Caki2 (cell line): ENCODE measurements around the gene APOA1. TPM values are rescaled to one million over a fixed set of nuclear protein-coding genes. Genes with fewer than 3 reads are reported as not detected.

Experiments
- DNase-seq: peaks from one replicate; pipeline ENCODE4 v3.0.0-alpha.2; 2015; ENCODE audit warnings: low read depth
- in situ Hi-C: cut with HindIII; loops from 2 replicates; pipeline ENCODE4 v1.10.0; 2016; ENCODE audit warnings: low sequenced_read_pairs, low pct_unique_long_range_greater_than_20kb, mixed read lengths
- total RNA-seq: library from RNA; depleted of rRNA; stranded (reverse); fragments of >200 nt; shearing (Covaris generic); gene quantifications from 2 replicates; pipeline ENCODE4 v1.2.3, GENCODE V29; 2014; ENCODE audit warnings: low replicate concordance; rRNA removed

The APOA1 gene
- total RNA-seq: not detected in 2 replicates

GRCh38 chr11:116837231-116838091 is at the start of gene APOA1:
APOA1 (minus strand) TSS chr11:116837622; CDS start chr11:116837387, 235 bp downstream.
- no peak for DNase-seq
- in situ Hi-C loops: no loop called here

DNA sequence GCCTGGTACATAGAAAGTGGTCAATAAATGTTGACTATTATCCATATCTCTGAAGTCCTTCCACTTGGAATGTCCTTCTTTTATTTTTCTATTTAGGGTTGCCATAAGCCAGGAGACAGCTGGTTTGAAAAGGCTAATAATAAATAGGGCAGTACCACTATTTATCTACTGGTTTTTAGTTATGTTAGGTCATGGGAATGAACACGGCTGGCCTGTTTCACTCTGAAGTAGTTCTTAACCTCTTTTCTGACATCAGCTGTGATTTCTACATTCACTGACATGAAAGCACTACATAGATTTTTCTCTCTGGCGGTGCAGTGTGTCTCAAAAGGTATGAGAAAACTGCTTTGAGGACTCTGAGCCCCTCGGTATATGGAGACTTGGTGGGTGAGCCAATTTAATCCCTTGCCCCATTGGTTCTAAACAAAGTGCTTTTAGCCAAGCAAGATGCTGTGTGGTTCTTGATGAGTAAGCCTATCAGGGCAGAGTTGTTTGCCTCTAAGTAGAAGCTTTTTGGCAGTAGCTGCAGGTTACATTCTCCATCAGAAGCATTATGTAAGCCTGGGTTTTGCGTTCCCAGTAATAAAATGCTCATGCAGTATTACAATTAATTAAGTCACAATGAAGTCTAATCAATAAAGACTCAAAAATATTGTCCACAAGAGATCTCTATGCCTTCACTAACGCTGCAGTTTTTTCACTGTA is 48.7 kb upstream of the APOA1 start:
- in situ Hi-C loops: no loop called here
- no peak for DNase-seq

GRCh38 chr11:116882386-116882785 is 45.0 kb upstream of the APOA1 start:
- in situ Hi-C loops: no loop called here

DNA sequence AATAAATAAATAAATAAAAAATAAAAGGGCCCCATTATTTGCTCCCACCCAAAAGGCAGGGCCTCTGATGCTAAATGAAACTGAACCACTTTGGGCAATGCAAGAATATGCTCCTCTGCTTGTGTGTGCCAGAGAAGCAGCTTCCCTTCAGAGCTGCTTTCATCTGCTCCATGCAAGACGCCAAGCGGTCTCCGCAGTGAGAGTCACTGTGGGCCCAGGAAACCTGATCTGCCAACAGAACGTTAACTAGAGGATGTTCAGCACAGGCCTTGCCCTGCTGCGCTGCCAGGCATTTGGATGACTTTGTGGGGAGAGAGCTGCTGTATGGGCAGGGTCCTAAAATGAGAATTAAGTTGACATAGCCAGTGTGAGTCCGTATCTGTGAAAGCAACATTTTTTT is 43.7 kb upstream of the APOA1 start:
- in situ Hi-C loops: no loop called here
- DNase-seq: no peak

More at GRCh38 chr11:116882386-116882785, 45.0 kb upstream of the APOA1 start:
- DNase-seq: no peak

GRCh38 chr11:116879800-116880625 is 42.6 kb upstream of the APOA1 start:
- peak; percentile 31 for DNase-seq
- in situ Hi-C loops: no loop called here

DNA sequence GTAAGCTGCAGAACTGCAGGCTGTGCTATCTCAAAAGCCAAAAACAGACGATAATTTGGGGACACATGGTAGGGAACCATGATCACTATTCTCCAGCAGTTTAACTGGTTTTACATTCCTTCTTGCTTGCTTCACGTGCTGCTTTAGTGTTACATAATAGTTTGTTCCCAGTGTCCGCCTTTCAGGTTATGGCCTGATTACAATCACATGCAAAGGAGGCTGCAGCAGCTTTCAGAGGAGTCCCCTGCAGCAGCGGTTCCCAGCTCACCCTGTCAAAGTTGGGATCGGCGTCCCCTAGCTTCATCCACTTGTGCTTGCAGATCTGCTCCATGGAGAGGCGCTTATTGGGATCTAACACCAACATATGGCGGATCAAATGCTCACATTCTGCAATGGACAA is 39.2 kb upstream of the APOA1 start:
- DNase-seq: no peak
- in situ Hi-C loops: no loop called here

- in situ Hi-C loops: no loop called here
- DNase-seq: no peak
Observed at GRCh38 chr11:116875194-116875593, 37.8 kb upstream of the APOA1 start.

GRCh38 chr11:116874251-116874650 is 36.8 kb upstream of the APOA1 start:
- in situ Hi-C loops: no loop called here

GRCh38 chr11:116873381-116873780 is 36.0 kb upstream of the APOA1 start:
- in situ Hi-C loops: no loop called here
- DNase-seq: no peak

More at GRCh38 chr11:116874251-116874650, 36.8 kb upstream of the APOA1 start:
- DNase-seq: no peak

GRCh38 chr11:116871248-116871647 is 33.8 kb upstream of the APOA1 start:
- in situ Hi-C loops: no loop called here
- DNase-seq: no peak

DNA sequence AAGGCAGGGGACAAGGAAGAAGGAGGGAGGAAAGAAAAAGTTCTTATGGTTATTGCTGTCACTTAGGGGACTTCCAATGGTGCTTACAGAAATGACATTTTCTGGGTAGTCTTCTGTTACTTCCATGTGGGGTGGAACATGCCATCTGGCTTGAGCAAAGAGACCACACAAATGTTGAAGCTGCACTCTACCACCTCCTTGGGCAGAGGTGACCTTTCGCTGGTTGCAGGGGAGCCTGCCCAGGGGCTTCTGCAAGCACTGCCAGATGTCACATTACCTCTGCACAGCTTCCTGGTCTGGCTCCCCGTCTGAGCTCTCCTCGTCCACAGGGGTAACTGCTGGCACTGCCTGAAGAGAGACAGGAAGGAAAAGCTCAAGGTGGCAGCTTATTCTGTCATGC is 32.6 kb upstream of the APOA1 start:
- in situ Hi-C loops: no loop called here
- DNase-seq: no peak

DNA sequence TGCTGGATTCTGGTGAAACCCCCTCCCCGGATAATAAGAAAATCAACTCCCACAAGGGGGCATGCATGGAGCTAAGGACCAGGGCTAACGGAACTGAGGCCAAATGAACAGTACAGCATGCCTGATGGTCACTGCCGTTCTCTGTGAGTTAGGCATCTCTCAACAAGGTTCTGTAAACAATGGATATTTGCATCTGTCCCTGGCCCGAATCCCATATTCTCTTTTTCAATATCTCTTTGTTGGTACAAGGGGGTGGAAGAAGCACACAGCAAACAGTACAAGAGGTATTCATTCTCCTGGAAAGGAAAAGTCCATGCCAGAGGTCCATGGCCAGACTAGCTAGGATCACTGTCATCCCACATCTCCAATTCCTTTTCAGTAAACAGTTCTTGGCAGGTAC is 32.2 kb upstream of the APOA1 start:
- in situ Hi-C loops: no loop called here
- no peak for DNase-seq

DNA sequence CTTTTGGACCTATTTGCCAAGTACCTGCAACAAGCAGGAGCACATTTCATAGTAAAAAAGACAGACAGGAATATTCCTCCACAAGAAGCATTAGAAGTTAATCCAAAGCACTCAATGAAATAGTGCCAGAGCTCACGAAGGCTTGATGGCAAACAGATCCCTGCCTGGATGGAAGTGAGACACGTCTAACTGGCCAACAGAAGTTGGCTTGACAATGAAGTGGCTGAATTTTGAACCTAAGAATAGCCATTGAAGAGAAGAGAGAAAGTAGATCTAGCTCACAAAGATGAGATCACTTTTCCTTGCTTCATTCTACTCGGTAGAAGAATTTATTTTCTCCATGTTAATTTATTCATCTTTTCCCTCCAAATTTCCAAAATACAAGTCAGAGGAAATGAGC is 30.6 kb upstream of the APOA1 start:
- in situ Hi-C loops: no loop called here
- no peak for DNase-seq

- in situ Hi-C loops: no loop called here
Observed at GRCh38 chr11:116867619-116868018, 30.2 kb upstream of the APOA1 start.

GRCh38 chr11:116866804-116867455 is 29.5 kb upstream of the APOA1 start:
- in situ Hi-C loops: no loop called here

More at GRCh38 chr11:116867619-116868018, 30.2 kb upstream of the APOA1 start:
- no peak for DNase-seq

GRCh38 chr11:116865696-116866095 is 28.3 kb upstream of the APOA1 start:
- DNase-seq: no peak
- in situ Hi-C loops: no loop called here

More at GRCh38 chr11:116866804-116867455, 29.5 kb upstream of the APOA1 start:
- DNase-seq: no peak

DNA sequence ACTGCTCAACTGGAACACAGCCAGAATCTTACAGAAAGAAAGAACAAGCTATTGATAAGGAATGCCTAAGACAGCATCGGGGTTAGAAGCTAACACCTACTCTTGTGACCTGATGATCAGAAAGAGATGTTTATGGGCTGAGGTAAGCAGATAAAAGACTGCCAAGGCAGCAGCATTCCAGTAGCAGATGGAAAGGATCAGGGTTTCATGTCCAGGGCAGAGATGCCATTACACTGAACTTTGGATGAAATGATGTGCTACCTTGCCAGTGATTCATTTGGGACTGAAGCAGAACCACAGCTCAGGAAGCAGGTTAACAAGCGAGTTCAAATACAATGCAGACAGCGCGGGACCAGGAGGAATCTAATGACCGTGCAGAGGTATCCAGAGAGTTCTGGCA is 27.1 kb upstream of the APOA1 start:
- in situ Hi-C loops: no loop called here
- DNase-seq: no peak

GRCh38 chr11:116862951-116863350 is 25.5 kb upstream of the APOA1 start:
- in situ Hi-C loops: no loop called here
- DNase-seq: no peak
